Measurements from ENCODE around the gene MED26.

The MED26 gene

GRCh38 chr19:16589917-16590316 is 38.1 kb downstream of the MED26 start:
- TF ChIP-seq CTCF (IDR thresholded peaks at IDR 0.05; ENCODE audit: low read depth, low read length): no peak
- H3K4me3 ChIP-seq (ENCODE audit: low read depth, low read length): no peak overlapping the region

GRCh38 chr19:16588824-16589577 is 39.0 kb downstream of the MED26 start:
- TF ChIP-seq CTCF (IDR thresholded peaks at IDR 0.05; ENCODE audit: low read depth, low read length): no peak
- H3K4me3 ChIP-seq (ENCODE audit: low read depth, low read length): no peak overlapping the region

- H3K4me3 ChIP-seq (ENCODE audit: low read depth, low read length): no peak overlapping the region
- no peak for TF ChIP-seq CTCF (IDR thresholded peaks at IDR 0.05; ENCODE audit: low read depth, low read length)
Observed at GRCh38 chr19:16587833-16588823, 39.9 kb downstream of the MED26 start.

DNA sequence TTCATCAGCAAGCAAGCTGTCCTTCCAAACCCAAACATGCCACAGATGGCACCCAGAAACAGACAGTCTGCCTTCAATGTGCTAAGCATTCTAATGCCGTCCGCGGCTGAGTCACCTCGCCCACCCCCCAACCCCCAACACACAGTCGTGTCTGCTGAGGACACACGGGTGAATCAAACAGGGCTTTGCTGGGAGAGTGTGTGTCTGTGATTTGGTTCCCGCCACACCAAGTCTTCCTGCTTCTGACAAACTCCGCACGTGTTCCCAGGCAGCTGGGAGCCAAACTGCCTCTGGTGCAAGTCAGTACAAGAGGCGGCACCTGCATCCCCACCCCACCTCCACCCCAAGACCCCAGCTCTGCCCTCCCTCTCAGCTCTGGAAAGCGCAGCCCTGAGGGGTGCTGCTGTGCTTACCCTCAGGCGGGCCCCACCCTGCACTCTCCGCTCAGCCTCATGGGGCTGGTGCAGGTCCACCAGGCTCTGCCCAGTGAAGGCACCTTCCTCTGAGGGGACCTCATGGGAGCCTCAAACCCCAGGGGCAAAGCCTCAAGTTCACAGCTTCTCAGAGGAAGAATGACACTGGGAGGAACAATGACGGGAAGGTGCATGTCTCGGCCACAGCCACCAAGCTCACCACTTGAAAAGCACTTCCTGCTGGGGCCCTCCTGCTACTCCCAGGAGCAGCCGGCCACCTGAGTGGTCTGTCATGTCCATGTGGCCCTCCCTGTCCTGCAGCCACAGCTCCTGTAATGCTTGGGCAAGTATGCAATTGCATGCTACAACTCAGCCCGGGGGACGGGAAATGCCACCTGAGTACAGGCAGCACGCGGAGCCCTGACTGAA is 40.8 kb downstream of the MED26 start:
- TF ChIP-seq CTCF (IDR thresholded peaks at IDR 0.05; ENCODE audit: low read depth, low read length): no peak
- H3K4me3 ChIP-seq (ENCODE audit: low read depth, low read length): no peak overlapping the region

- H3K4me3 ChIP-seq (ENCODE audit: low read depth, low read length): no peak overlapping the region
- TF ChIP-seq CTCF (IDR thresholded peaks at IDR 0.05; ENCODE audit: low read depth, low read length): no peak
Observed at GRCh38 chr19:16586477-16586871, 41.5 kb downstream of the MED26 start.

GRCh38 chr19:16585808-16586476 is 42.1 kb downstream of the MED26 start:
- no peak for TF ChIP-seq CTCF (IDR thresholded peaks at IDR 0.05; ENCODE audit: low read depth, low read length)
- H3K4me3 ChIP-seq (ENCODE audit: low read depth, low read length): no peak overlapping the region
